HEK293 (cell line): Measurements from ENCODE around the gene PPP3CA.

Experiments
- CTCF ChIA-PET: fragments of 350-600 bp; formaldehyde crosslinking; extraction: SDS; loops from one replicate; lab custom pipeline; 2021; ENCODE audit warnings: antibody characterized with exemption; lab: Yijun Ruan, JAX
- POLR2A ChIA-PET: fragments of 300-600 bp; formaldehyde crosslinking; extraction: SDS; loops from one replicate; lab custom pipeline; 2020; ENCODE audit warnings: antibody characterized with exemption, inconsistent platforms; lab: Yijun Ruan, JAX
- H3K27ac ChIP-seq: fragments of 200-500 bp; sonication (Bioruptor generic); 2 replicates; pipeline ENCODE4 v1.5.1; 2014; ENCODE audit warnings: low read depth, low read length, control low read depth, inconsistent platforms; ENCODE audit errors: extremely low read depth
- H3K36me3 ChIP-seq, 2 experiments: fragments of 200-500 bp in 1 of 2; sonication (Bioruptor generic) in 1 of 2; 1 replicate in 1 of 2; 2 replicates in 1 of 2; pipeline ENCODE4 v1.5.1; 2014 to 2017; ENCODE audit warnings: inconsistent platforms in 2 of 2, low read length in 2 of 2; ENCODE audit not compliant: control insufficient read depth in 2 of 2, insufficient read depth in 1 of 2
- H3K4me1 ChIP-seq: fragments of 200-500 bp; sonication (Bioruptor generic); 2 replicates; pipeline ENCODE4 v1.5.1; 2014; ENCODE audit warnings: mild to moderate bottlenecking, low read length, inconsistent platforms; ENCODE audit not compliant: control insufficient read depth, insufficient read depth
- H3K4me3 ChIP-seq: 2 replicates; pipeline ENCODE4 v1.5.1; 2011; ENCODE audit warnings: low read depth, mild to moderate bottlenecking, control low read depth, low read length, moderate library complexity
- H3K9me3 ChIP-seq: fragments of 200-500 bp; sonication (Bioruptor generic); 2 replicates; pipeline ENCODE4 v1.5.1; 2014; ENCODE audit warnings: low read depth, low read length, inconsistent platforms; ENCODE audit not compliant: control insufficient read depth, insufficient read depth
- ELK4 ChIP-seq: IDR thresholded peaks from 2 replicates; pipeline ENCODE4 v1.6.1; 2011; ENCODE audit warnings: mild to moderate bottlenecking, low read depth, low read length, borderline replicate concordance
- GLI2 ChIP-seq: fragments of 450-650 bp; formaldehyde crosslinking; IDR thresholded peaks from 2 replicates; pipeline ENCODE4; 2017; ENCODE audit warnings: missing biosample characterization, missing genetic modification characterization, low read depth, borderline replicate concordance
- GLIS2 ChIP-seq: fragments of 450-650 bp; formaldehyde crosslinking; IDR thresholded peaks from 2 replicates; pipeline ENCODE4 v1.5.1; 2016; ENCODE audit warnings: missing biosample characterization, missing genetic modification characterization
- INSM2 ChIP-seq: fragments of 450-650 bp; formaldehyde crosslinking; IDR thresholded peaks from 2 replicates; pipeline ENCODE4 v1.5.1; 2016; ENCODE audit warnings: missing biosample characterization, missing genetic modification characterization
- KLF1 ChIP-seq: fragments of 450-650 bp; formaldehyde crosslinking; IDR thresholded peaks from 2 replicates; pipeline ENCODE4 v1.5.1; 2016; ENCODE audit warnings: missing biosample characterization, missing genetic modification characterization
- OVOL3 ChIP-seq: fragments of 450-650 bp; formaldehyde crosslinking; IDR thresholded peaks from 2 replicates; pipeline ENCODE4 v1.5.1; 2016; ENCODE audit warnings: missing biosample characterization, missing genetic modification characterization
- RBAK ChIP-seq: fragments of 450-650 bp; formaldehyde crosslinking; IDR thresholded peaks from 2 replicates; pipeline ENCODE4 v1.5.1; 2016; ENCODE audit warnings: missing biosample characterization, missing genetic modification characterization
- SETDB1 ChIP-seq: IDR thresholded peaks from one replicate; pipeline ENCODE4 v1.6.1; 2017; ENCODE audit warnings: mild to moderate bottlenecking, low read length, moderate library complexity, mixed read lengths; ENCODE audit not compliant: insufficient read length
- TRIM28 ChIP-seq: IDR thresholded peaks from 2 replicates; pipeline ENCODE4 v1.6.1; 2011; ENCODE audit warnings: low read length, control low read depth, borderline replicate concordance
- ZBTB11 ChIP-seq: fragments of 450-650 bp; formaldehyde crosslinking; conservative IDR thresholded peaks from 2 replicates; pipeline ENCODE4 v1.5.1; 2016; ENCODE audit warnings: low read depth, missing biosample characterization, missing genetic modification characterization
- ZBTB8A ChIP-seq: fragments of 450-650 bp; formaldehyde crosslinking; IDR thresholded peaks from 2 replicates; pipeline ENCODE4 v1.5.1; 2016; ENCODE audit warnings: missing biosample characterization, missing genetic modification characterization
- ZEB2 ChIP-seq: fragments of 450-650 bp; formaldehyde crosslinking; IDR thresholded peaks from 2 replicates; pipeline ENCODE4 v1.5.1; 2016; ENCODE audit warnings: missing biosample characterization, missing genetic modification characterization
- ZFHX2 ChIP-seq: fragments of 450-650 bp; formaldehyde crosslinking; conservative IDR thresholded peaks from 2 replicates; pipeline ENCODE4 v1.5.1; 2016; ENCODE audit warnings: missing biosample characterization, missing genetic modification characterization
- ZFP37 ChIP-seq: fragments of 450-650 bp; formaldehyde crosslinking; IDR thresholded peaks from 2 replicates; pipeline ENCODE4 v1.5.1; 2016; ENCODE audit warnings: missing biosample characterization, missing genetic modification characterization
- ZFP41 ChIP-seq: fragments of 450-650 bp; formaldehyde crosslinking; IDR thresholded peaks from 2 replicates; pipeline ENCODE4 v1.5.1; 2016; ENCODE audit warnings: missing biosample characterization, missing genetic modification characterization, borderline replicate concordance
- ZNF157 ChIP-seq: fragments of 450-650 bp; formaldehyde crosslinking; IDR thresholded peaks from 2 replicates; pipeline ENCODE4 v1.5.1; 2016; ENCODE audit warnings: missing biosample characterization, missing genetic modification characterization
- ZNF24 ChIP-seq: fragments of 450-650 bp; formaldehyde crosslinking; IDR thresholded peaks from 2 replicates; pipeline ENCODE4 v1.5.1; 2016; ENCODE audit warnings: missing biosample characterization, missing genetic modification characterization
- ZNF266 ChIP-seq: fragments of 450-650 bp; formaldehyde crosslinking; IDR thresholded peaks from 2 replicates; pipeline ENCODE4 v1.5.1; 2016; ENCODE audit warnings: missing biosample characterization, missing genetic modification characterization, low read depth
- ZNF292 ChIP-seq: fragments of 450-650 bp; formaldehyde crosslinking; IDR thresholded peaks from 2 replicates; pipeline ENCODE4 v1.5.1; 2016; ENCODE audit warnings: low read depth, missing biosample characterization, missing genetic modification characterization, borderline replicate concordance
- ZNF311 ChIP-seq: fragments of 450-650 bp; formaldehyde crosslinking; IDR thresholded peaks from 2 replicates; pipeline ENCODE4 v1.5.1; 2017; ENCODE audit warnings: missing biosample characterization, missing genetic modification characterization, borderline replicate concordance
- ZNF37A ChIP-seq: fragments of 450-650 bp; IDR thresholded peaks from 2 replicates; pipeline ENCODE4 v1.5.1; 2018; ENCODE audit warnings: missing biosample characterization, missing genetic modification characterization
- ZNF391 ChIP-seq: fragments of 450-650 bp; formaldehyde crosslinking; IDR thresholded peaks from 2 replicates; pipeline ENCODE4 v1.5.1; 2016; ENCODE audit warnings: low read depth, missing biosample characterization, missing genetic modification characterization, borderline replicate concordance
- ZNF433 ChIP-seq: fragments of 450-650 bp; formaldehyde crosslinking; IDR thresholded peaks from 2 replicates; pipeline ENCODE4 v1.5.1; 2016; ENCODE audit warnings: missing biosample characterization, missing genetic modification characterization, low read depth
- ZNF488 ChIP-seq: fragments of 450-650 bp; formaldehyde crosslinking; IDR thresholded peaks from 2 replicates; pipeline ENCODE4 v1.5.1; 2016; ENCODE audit warnings: missing biosample characterization, missing genetic modification characterization
- ZNF555 ChIP-seq: fragments of 450-650 bp; formaldehyde crosslinking; conservative IDR thresholded peaks from 2 replicates; pipeline ENCODE4 v1.5.1; 2017; ENCODE audit warnings: missing biosample characterization, mild to moderate bottlenecking, missing genetic modification characterization, inconsistent platforms
- ZNF623 ChIP-seq: fragments of 450-650 bp; formaldehyde crosslinking; IDR thresholded peaks from 2 replicates; pipeline ENCODE4 v1.5.1; 2016; ENCODE audit warnings: missing biosample characterization, missing genetic modification characterization
- ZNF624 ChIP-seq: fragments of 450-650 bp; formaldehyde crosslinking; IDR thresholded peaks from 2 replicates; pipeline ENCODE4 v1.5.1; 2017; ENCODE audit warnings: missing biosample characterization, missing genetic modification characterization
- ZNF664 ChIP-seq: fragments of 450-650 bp; formaldehyde crosslinking; IDR thresholded peaks from 2 replicates; pipeline ENCODE4 v1.5.1; 2016; ENCODE audit warnings: missing biosample characterization, missing genetic modification characterization
- ZNF692 ChIP-seq: fragments of 450-650 bp; formaldehyde crosslinking; IDR thresholded peaks from 2 replicates; pipeline ENCODE4 v1.5.1; 2016; ENCODE audit warnings: missing biosample characterization, missing genetic modification characterization
- ZNF747 ChIP-seq: fragments of 450-650 bp; formaldehyde crosslinking; IDR thresholded peaks from 2 replicates; pipeline ENCODE4 v1.5.1; 2016; ENCODE audit warnings: missing biosample characterization, missing genetic modification characterization

Gene PPP3CA

GRCh38 chr4:101288365-101289145 lies 58.8 kb downstream of the PPP3CA start (continued):
- TF ChIP-seq ZNF157 (no peak), ZNF433 (tag by site-specific recombination) (no peak), ZNF692 (no peak), ZNF266 (no peak), GLI2 (tag by site-specific recombination) (no peak), ZNF37A (tag by site-specific recombination) (no peak), ZNF488 (tag by site-specific recombination) (no peak), OVOL3 (tag by site-specific recombination) (no peak), ZNF391 (tag by site-specific recombination) (no peak), SETDB1 (no peak), ZNF624 (tag by site-specific recombination) (no peak), ZFP37 (tag by site-specific recombination) (no peak)

GRCh38 chr4:101287324-101287723 lies 60.0 kb downstream of the PPP3CA start:
- Histone ChIP-seq H3K36me3 (no peaks in the 10 kb centered on the region), H3K4me1 (peaks cover 4% of the 10 kb centered on the region), H3K9me3 (no peaks in the 10 kb centered on the region), H3K4me3 (no peak overlapping the region), H3K27ac (no peak overlapping the region)
- POLR2A ChIA-PET = interaction anchor here (1.0 kb wide), 1 partner anchor 9 kb away, joined by 3 read pairs; no protein-coding TSS in a partner anchor
- TF ChIP-seq ZNF24 = no peak
- no peak for TF ChIP-seq SETDB1
- TF ChIP-seq ZFP41 (tag by site-specific recombination) = no peak
- TF ChIP-seq ZEB2 (tag by site-specific recombination) = no peak
- TF ChIP-seq GLIS2 = no peak
- no peak for TF ChIP-seq ZNF623 (tag by site-specific recombination)
- no peak for TF ChIP-seq INSM2 (tag by site-specific recombination)
- TF ChIP-seq ZNF311 (tag by site-specific recombination) = no peak
- TF ChIP-seq ZFHX2 (tag by site-specific recombination) = no peak
- no peak for TF ChIP-seq ZNF664 (tag by site-specific recombination)
- TF ChIP-seq TRIM28 = no peak
- TF ChIP-seq ZNF747 = no peak
- TF ChIP-seq KLF1 = no peak
- TF ChIP-seq ZNF555 (tag by site-specific recombination) = no peak
- no peak for TF ChIP-seq ZBTB11 (tag by site-specific recombination)
- no peak for TF ChIP-seq ZNF292 (tag by site-specific recombination)
- no peak for TF ChIP-seq RBAK (tag by site-specific recombination)
- no peak for TF ChIP-seq ZBTB8A (tag by site-specific recombination)
- no peak for TF ChIP-seq ELK4
- CTCF ChIA-PET = no interaction called here
